ENCODE results near the gene TMEM130.

The TMEM130 gene

GRCh38 chr7:98807068-98808048, 62.5 kb downstream of the TMEM130 start:
- no peak overlapping the region for H3K4me3 ChIP-seq (ENCODE audit: low read depth, low read length)
- no peak for TF ChIP-seq CTCF (IDR thresholded peaks at IDR 0.05; ENCODE audit: low read depth, low read length)

- no peak for TF ChIP-seq CTCF (IDR thresholded peaks at IDR 0.05; ENCODE audit: low read depth, low read length)
- H3K4me3 ChIP-seq (ENCODE audit: low read depth, low read length) = no peak overlapping the region
Measured at GRCh38 chr7:98805956-98806838, 63.6 kb downstream of the TMEM130 start.

GRCh38 chr7:98802781-98803110, 67.1 kb downstream of the TMEM130 start:
- no peak overlapping the region for H3K4me3 ChIP-seq (ENCODE audit: low read depth, low read length)
- no peak for TF ChIP-seq CTCF (IDR thresholded peaks at IDR 0.05; ENCODE audit: low read depth, low read length)

- no peak for TF ChIP-seq CTCF (IDR thresholded peaks at IDR 0.05; ENCODE audit: low read depth, low read length)
- no peak overlapping the region for H3K4me3 ChIP-seq (ENCODE audit: low read depth, low read length)
Measured at GRCh38 chr7:98802088-98802780, 67.6 kb downstream of the TMEM130 start.

- no peak overlapping the region for H3K4me3 ChIP-seq (ENCODE audit: low read depth, low read length)
- no peak for TF ChIP-seq CTCF (IDR thresholded peaks at IDR 0.05; ENCODE audit: low read depth, low read length)
Measured at GRCh38 chr7:98800996-98801395, 68.8 kb downstream of the TMEM130 start.

- no peak overlapping the region for H3K4me3 ChIP-seq (ENCODE audit: low read depth, low read length)
- TF ChIP-seq CTCF (IDR thresholded peaks at IDR 0.05; ENCODE audit: low read depth, low read length) = no peak
Measured at GRCh38 chr7:98797150-98797549, 72.7 kb downstream of the TMEM130 start.
